ENCODE measurements around the gene TRDN.

- TF ChIP-seq CTCF (IDR thresholded peaks at IDR 0.05; ENCODE audit: low read depth, low read length, poor library complexity, severe bottlenecking) (no peak), EZH2phosphoT487 (IDR thresholded peaks at IDR 0.05; ENCODE audit: borderline replicate concordance, low read length) (no peak)
These were observed 14.0 kb downstream of the TRDN start for GRCh38 chr6:123622780-123623179.

All from DOHH2 (cell line).